HepG2 (cell line): ENCODE results near the gene ABCB6. TPM values are rescaled to one million over a fixed set of nuclear protein-coding genes. Genes with fewer than 3 reads are reported as not detected.

Experiments
- EED ChIP-seq: sonication (generic); formaldehyde crosslinking; IDR thresholded peaks from 2 replicates; pipeline ENCODE4 v1.5.0; 2020; ENCODE audit warnings: mild to moderate bottlenecking, missing genetic modification reagents
- FOXK2 ChIP-seq: fragments of 450-650 bp; IDR thresholded peaks from 2 replicates; pipeline ENCODE4 v1.6.1; 2016
- MXD4 ChIP-seq: IDR thresholded peaks from 2 replicates; pipeline ENCODE4 v1.6.1; 2016; ENCODE audit warnings: mild to moderate bottlenecking, missing biosample characterization, missing genetic modification reagents
- PHF21A ChIP-seq: sonication (generic); formaldehyde crosslinking; IDR thresholded peaks from 2 replicates; pipeline ENCODE4 v1.5.0; 2020; ENCODE audit warnings: mild to moderate bottlenecking, missing genetic modification reagents
- RAD51 ChIP-seq: fragments of 450-650 bp; IDR thresholded peaks from 2 replicates; pipeline ENCODE4 v1.6.1; 2016; ENCODE audit warnings: borderline replicate concordance
- SETDB1 ChIP-seq: sonication (generic); formaldehyde crosslinking; IDR thresholded peaks from 2 replicates; pipeline ENCODE4 v1.5.1; 2020; ENCODE audit warnings: missing genetic modification reagents, mild to moderate bottlenecking, borderline replicate concordance
- SP1 ChIP-seq, 2 experiments: fragments of 450-650 bp in 1 of 2; sonication (generic) in 1 of 2; formaldehyde crosslinking in 1 of 2; IDR thresholded peaks; 2 replicates each; pipeline versions ENCODE4 v1.4.0 to v1.6.1; 2016 to 2020; ENCODE audit warnings: missing genetic modification reagents in 1 of 2
- ZNF577 ChIP-seq: sonication (generic); formaldehyde crosslinking; IDR thresholded peaks from 2 replicates; pipeline ENCODE4 v1.4.0; 2020; ENCODE audit warnings: mild to moderate bottlenecking, low read depth, missing genetic modification reagents, borderline replicate concordance
- polyA plus RNA-seq, 8 experiments: library from polyadenylated mRNA; depleted of rRNA in 3 of 8; stranded (reverse) in 7 of 8; unstranded in 1 of 8; fragments of >200 nt; fragmentation: Illumina TruSeq in 4 of 8; extraction: Trizol in 4 of 8; gene quantifications; 2 replicates each; pipeline versions ENCODE4 v1.2.1 to v1.2.3, GENCODE V29; 2011 to 2016; ENCODE audit warnings: low read depth in 4 of 8, missing spikeins in 1 of 8, mixed read lengths in 1 of 8; ENCODE audit not compliant: insufficient read depth in 1 of 8
- total RNA-seq, 5 experiments: library from RNA; depleted of rRNA; stranded (reverse); fragments of >200 nt; fragmentation: Illumina TruSeq; extraction: Trizol; gene quantifications; 2 replicates each; pipeline ENCODE4 v1.2.3, GENCODE V29; 2016; ENCODE audit warnings: low read depth in 1 of 5
- TF ChIP-seq, protein P1 (sequence below): sonication (generic); formaldehyde crosslinking; IDR thresholded peaks from 2 replicates; pipeline ENCODE4 v1.5.0; 2020; ENCODE audit warnings: mild to moderate bottlenecking, missing genetic modification reagents, borderline replicate concordance
- TF ChIP-seq, protein P2 (sequence below): sonication (generic); formaldehyde crosslinking; IDR thresholded peaks from 2 replicates; pipeline ENCODE4 v1.4.0; 2020; ENCODE audit warnings: mild to moderate bottlenecking, missing genetic modification reagents
- TF ChIP-seq, protein P3 (sequence below): sonication (generic); formaldehyde crosslinking; IDR thresholded peaks from 2 replicates; pipeline ENCODE4 v1.5.0; 2020; ENCODE audit warnings: mild to moderate bottlenecking, missing genetic modification reagents, borderline replicate concordance
- TF ChIP-seq, protein P4 (sequence below): sonication (generic); formaldehyde crosslinking; IDR thresholded peaks from 2 replicates; pipeline ENCODE4 v1.4.0; 2020; ENCODE audit warnings: missing genetic modification reagents

The ABCB6 gene
- total and polyA plus RNA-seq, 2 of the 13 experiments (the other 11 are each of a cell fraction or from before 2014, with no cell fraction given): 91.1 to 137 TPM

DNA sequence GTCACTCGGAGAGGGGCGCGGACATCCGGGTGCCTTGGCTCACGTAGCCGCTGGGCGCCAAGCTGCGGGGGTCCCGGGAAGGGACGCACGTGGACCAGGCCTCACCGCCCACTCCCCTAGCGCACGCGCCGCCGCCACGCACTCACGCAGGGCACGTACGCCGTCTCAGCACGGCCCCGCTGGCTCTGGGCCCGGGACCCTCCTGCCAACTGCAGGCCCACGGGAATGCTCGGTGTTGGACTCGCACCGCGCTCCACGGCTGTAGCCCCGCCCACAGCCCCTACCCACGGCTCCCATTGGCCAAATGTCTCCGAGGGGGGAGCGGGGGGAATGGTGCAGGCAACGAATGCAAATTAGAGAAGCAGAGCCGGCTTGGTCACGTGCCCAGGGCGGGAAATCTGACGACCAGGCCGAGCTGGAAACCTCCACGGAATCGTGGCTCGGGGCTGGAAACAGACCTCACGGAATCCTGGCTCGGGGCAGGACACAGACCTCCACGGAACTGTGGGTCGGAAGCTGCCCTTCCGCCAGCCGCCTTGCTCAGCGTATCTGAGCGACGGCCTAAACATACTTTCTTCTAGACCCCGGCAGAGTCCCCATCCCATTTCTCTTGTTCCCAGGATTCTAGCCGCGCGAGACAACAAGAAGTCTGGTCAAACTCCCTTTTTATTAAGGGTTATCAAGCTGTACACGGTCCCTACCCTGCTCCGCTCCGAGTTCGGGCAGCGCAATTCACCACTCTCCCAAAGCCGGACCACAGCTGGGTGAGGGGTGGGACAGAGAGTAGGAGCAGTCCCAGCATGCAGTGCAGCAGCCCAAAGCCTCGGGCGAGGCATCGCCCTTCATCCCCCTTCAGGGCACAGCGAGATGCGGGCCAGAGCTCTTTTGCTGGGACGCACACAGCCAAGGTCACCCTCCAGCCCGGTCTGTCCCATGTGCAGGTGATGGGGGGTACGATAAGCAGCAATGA, at the start of gene ABCB6 (continued):
- TF ChIP-seq SETDB1 (CRISPR knock-in tag): no peak
- peak; percentile 85 for TF ChIP-seq EED (CRISPR knock-in tag)
- TF ChIP-seq, protein P1, sequence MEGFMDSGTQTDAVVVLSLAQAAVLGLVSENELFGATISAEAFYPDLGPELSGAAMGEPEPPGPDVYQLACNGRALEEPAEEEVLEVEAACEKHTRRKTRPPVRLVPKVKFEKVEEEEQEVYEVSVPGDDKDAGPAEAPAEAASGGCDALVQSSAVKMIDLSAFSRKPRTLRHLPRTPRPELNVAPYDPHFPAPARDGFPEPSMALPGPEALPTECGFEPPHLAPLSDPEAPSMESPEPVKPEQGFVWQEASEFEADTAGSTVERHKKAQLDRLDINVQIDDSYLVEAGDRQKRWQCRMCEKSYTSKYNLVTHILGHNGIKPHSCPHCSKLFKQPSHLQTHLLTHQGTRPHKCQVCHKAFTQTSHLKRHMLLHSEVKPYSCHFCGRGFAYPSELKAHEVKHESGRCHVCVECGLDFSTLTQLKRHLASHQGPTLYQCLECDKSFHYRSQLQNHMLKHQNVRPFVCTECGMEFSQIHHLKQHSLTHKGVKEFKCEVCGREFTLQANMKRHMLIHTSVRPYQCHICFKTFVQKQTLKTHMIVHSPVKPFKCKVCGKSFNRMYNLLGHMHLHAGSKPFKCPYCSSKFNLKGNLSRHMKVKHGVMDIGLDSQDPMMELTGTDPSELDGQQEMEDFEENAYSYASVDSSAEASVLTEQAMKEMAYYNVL (CRISPR knock-in tag): peak; percentile 78; the same call in 1 of the 2 replicates
- peak; percentile 95 for TF ChIP-seq RAD51
- TF ChIP-seq, protein P2, sequence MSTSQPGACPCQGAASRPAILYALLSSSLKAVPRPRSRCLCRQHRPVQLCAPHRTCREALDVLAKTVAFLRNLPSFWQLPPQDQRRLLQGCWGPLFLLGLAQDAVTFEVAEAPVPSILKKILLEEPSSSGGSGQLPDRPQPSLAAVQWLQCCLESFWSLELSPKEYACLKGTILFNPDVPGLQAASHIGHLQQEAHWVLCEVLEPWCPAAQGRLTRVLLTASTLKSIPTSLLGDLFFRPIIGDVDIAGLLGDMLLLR (CRISPR knock-in tag): peak; percentile 100
- TF ChIP-seq MXD4 (CRISPR knock-in tag): peak; percentile 96
- TF ChIP-seq, protein P3, sequence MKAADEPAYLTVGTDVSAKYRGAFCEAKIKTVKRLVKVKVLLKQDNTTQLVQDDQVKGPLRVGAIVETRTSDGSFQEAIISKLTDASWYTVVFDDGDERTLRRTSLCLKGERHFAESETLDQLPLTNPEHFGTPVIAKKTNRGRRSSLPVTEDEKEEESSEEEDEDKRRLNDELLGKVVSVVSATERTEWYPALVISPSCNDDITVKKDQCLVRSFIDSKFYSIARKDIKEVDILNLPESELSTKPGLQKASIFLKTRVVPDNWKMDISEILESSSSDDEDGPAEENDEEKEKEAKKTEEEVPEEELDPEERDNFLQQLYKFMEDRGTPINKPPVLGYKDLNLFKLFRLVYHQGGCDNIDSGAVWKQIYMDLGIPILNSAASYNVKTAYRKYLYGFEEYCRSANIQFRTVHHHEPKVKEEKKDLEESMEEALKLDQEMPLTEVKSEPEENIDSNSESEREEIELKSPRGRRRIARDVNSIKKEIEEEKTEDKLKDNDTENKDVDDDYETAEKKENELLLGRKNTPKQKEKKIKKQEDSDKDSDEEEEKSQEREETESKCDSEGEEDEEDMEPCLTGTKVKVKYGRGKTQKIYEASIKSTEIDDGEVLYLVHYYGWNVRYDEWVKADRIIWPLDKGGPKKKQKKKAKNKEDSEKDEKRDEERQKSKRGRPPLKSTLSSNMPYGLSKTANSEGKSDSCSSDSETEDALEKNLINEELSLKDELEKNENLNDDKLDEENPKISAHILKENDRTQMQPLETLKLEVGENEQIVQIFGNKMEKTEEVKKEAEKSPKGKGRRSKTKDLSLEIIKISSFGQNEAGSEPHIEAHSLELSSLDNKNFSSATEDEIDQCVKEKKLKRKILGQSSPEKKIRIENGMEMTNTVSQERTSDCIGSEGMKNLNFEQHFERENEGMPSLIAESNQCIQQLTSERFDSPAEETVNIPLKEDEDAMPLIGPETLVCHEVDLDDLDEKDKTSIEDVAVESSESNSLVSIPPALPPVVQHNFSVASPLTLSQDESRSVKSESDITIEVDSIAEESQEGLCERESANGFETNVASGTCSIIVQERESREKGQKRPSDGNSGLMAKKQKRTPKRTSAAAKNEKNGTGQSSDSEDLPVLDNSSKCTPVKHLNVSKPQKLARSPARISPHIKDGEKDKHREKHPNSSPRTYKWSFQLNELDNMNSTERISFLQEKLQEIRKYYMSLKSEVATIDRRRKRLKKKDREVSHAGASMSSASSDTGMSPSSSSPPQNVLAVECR (CRISPR knock-in tag): peak; percentile 96
- TF ChIP-seq, protein P4, sequence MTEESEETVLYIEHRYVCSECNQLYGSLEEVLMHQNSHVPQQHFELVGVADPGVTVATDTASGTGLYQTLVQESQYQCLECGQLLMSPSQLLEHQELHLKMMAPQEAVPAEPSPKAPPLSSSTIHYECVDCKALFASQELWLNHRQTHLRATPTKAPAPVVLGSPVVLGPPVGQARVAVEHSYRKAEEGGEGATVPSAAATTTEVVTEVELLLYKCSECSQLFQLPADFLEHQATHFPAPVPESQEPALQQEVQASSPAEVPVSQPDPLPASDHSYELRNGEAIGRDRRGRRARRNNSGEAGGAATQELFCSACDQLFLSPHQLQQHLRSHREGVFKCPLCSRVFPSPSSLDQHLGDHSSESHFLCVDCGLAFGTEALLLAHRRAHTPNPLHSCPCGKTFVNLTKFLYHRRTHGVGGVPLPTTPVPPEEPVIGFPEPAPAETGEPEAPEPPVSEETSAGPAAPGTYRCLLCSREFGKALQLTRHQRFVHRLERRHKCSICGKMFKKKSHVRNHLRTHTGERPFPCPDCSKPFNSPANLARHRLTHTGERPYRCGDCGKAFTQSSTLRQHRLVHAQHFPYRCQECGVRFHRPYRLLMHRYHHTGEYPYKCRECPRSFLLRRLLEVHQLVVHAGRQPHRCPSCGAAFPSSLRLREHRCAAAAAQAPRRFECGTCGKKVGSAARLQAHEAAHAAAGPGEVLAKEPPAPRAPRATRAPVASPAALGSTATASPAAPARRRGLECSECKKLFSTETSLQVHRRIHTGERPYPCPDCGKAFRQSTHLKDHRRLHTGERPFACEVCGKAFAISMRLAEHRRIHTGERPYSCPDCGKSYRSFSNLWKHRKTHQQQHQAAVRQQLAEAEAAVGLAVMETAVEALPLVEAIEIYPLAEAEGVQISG (CRISPR knock-in tag): peak; percentile 89
- TF ChIP-seq ZNF577 (CRISPR knock-in tag): no peak
- peak; percentile 69; the same call in 1 of the 2 replicates for TF ChIP-seq PHF21A (CRISPR knock-in tag)
- TF ChIP-seq FOXK2: no peak
- TF ChIP-seq SP1 (IDR thresholded peaks at IDR 0.05): no peak
- TF ChIP-seq SP1 (CRISPR knock-in tag; IDR thresholded peaks at IDR 0.05): peak; percentile 95
